Measurements from ENCODE around the gene JAKMIP2.

DNA sequence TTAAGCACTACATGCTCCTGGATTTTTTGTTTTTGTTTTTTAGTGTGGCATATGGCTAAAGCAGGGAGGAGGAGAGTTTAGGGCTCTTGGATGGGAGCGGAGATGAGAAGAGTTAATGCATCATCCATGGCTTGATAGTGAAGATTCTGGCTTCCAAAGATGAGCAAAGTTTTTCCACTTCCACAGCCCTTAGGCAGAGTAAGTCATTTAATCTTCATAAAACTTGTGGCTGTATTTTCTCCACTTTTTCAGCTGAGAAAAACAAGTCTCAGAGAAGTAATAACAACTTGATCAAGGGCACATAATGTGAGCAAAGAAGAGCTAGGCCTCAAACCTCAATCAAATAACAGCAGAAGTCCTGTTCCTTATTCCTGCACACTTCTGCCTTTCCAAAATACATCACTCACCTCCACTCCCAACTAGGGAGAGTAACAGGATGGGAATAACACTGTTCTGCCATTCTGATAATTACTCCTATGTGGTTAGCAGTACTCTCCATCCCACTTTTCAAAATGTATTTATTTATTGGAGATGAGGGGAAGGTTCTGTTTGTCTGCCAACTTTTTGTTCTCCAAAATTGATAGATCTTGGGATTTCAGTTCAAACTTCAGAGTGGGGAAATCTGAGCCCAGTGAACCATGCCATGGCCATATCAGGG lies 218.9 kb downstream of the JAKMIP2 start:
- TF ChIP-seq, protein P1, sequence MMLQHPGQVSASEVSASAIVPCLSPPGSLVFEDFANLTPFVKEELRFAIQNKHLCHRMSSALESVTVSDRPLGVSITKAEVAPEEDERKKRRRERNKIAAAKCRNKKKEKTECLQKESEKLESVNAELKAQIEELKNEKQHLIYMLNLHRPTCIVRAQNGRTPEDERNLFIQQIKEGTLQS (IDR thresholded peaks at IDR 0.05) = no peak
- TF ChIP-seq POLR2AphosphoS5 (IDR thresholded peaks at IDR 0.05; ENCODE audit: low read depth, low read length) (no peak), CBX3 (IDR thresholded peaks at IDR 0.05; ENCODE audit: low read depth) (no peak), SP1 (IDR thresholded peaks at IDR 0.05; ENCODE audit: low read depth) (no peak), ZNF274 (IDR thresholded peaks at IDR 0.05; ENCODE audit: low read depth, low read length) (no peak), POLR2A (IDR thresholded peaks at IDR 0.05; ENCODE audit: borderline replicate concordance, extremely low read depth, insufficient read depth, insufficient read length) (no peak), JUND (IDR thresholded peaks at IDR 0.05) (no peak), RAD21 (IDR thresholded peaks at IDR 0.05; ENCODE audit: low read depth) (no peak), EZH2phosphoT487 (IDR thresholded peaks at IDR 0.05; ENCODE audit: borderline replicate concordance) (no peak), TCF7L2 (IDR thresholded peaks at IDR 0.05; ENCODE audit: borderline replicate concordance, extremely low read depth, insufficient read depth, insufficient read length) (no peak)
- TF ChIP-seq, protein P2, sequence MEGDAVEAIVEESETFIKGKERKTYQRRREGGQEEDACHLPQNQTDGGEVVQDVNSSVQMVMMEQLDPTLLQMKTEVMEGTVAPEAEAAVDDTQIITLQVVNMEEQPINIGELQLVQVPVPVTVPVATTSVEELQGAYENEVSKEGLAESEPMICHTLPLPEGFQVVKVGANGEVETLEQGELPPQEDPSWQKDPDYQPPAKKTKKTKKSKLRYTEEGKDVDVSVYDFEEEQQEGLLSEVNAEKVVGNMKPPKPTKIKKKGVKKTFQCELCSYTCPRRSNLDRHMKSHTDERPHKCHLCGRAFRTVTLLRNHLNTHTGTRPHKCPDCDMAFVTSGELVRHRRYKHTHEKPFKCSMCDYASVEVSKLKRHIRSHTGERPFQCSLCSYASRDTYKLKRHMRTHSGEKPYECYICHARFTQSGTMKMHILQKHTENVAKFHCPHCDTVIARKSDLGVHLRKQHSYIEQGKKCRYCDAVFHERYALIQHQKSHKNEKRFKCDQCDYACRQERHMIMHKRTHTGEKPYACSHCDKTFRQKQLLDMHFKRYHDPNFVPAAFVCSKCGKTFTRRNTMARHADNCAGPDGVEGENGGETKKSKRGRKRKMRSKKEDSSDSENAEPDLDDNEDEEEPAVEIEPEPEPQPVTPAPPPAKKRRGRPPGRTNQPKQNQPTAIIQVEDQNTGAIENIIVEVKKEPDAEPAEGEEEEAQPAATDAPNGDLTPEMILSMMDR (IDR thresholded peaks at IDR 0.05 in 2 of 3, conservative IDR thresholded peaks at IDR 0.05 in 1 of 3; ENCODE audit: borderline replicate concordance in 1 of 3, insufficient read depth in 1 of 3, low read depth in 2 of 3, low read length in 2 of 3) = no peak
- TF ChIP-seq, protein P3, sequence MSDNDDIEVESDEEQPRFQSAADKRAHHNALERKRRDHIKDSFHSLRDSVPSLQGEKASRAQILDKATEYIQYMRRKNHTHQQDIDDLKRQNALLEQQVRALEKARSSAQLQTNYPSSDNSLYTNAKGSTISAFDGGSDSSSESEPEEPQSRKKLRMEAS (IDR thresholded peaks at IDR 0.05) = no peak

All from HCT116 (cell line).